ENCODE results near the gene ADAMTS17. TPM values are rescaled to one million over a fixed set of nuclear protein-coding genes. Genes with fewer than 3 reads are reported as not detected.

The ADAMTS17 gene
- total RNA-seq, 1 experiment from 2014 or later: 1.5 TPM

DNA sequence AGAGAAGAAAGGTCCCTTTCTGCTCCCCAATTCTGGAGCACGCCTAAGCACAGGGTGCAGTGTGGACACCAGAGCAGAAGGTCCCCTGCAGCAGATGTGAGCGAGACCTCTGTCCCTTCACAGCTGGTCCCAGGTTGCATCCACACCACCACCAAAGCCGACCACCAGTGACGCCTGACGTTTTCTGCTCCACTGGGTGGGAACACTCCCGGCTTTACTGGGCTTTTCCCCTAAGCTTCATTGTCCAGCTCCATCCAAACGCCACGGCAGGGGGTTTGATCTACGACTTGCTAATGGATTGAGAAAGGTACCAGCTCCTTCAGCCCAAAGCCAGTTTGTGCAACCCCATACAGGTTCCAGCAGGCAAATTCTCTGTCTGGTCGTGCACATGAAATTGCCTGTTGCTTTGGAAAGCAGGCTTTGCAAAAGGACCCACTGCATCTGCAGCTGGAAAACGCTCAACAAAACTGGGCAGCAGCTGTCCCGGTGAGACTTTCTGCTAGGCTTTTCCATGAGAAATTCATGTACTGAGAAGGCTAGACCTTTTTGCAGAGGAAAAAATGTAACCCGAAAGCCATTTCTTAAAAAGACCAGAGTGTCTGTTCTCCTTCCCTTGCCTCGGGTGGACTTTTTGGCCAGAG, 31.1 kb downstream of the ADAMTS17 start:
- ChIA-PET CTCF (no interaction called here), POLR2A (no interaction called here)
- Mint-ChIP-seq H3K27me3 (ENCODE audit: insufficient read depth, unreplicated experiment) (peaks cover 7% of the 10 kb centered on the region), H3K27ac (ENCODE audit: unreplicated experiment) (no peak overlapping the region), H3K9me3 (ENCODE audit: unreplicated experiment) (peaks cover 13% of the 10 kb centered on the region), H3K36me3 (ENCODE audit: insufficient read depth, unreplicated experiment) (no peaks in the 10 kb centered on the region), H3K4me1 (ENCODE audit: low read depth, unreplicated experiment) (no peaks in the 10 kb centered on the region), H3K4me3 (ENCODE audit: unreplicated experiment) (no peak overlapping the region)
- no peak for DNase-seq
- H3K4me1 ChIP-seq: no peaks in the 10 kb centered on the region
- H3K36me3 ChIP-seq (ENCODE audit: control insufficient read depth, insufficient read depth, low read length): no peaks in the 10 kb centered on the region
- no peak overlapping the region for H3K4me3 ChIP-seq (ENCODE audit: low read depth, low read length)
- no TSS peak for BruUV-seq (replicated peaks)
- no peaks in the 10 kb centered on the region for H3K27me3 ChIP-seq (replicated peaks; ENCODE audit: control insufficient read depth, insufficient read depth, low read length)
- TF ChIP-seq, protein P1, sequence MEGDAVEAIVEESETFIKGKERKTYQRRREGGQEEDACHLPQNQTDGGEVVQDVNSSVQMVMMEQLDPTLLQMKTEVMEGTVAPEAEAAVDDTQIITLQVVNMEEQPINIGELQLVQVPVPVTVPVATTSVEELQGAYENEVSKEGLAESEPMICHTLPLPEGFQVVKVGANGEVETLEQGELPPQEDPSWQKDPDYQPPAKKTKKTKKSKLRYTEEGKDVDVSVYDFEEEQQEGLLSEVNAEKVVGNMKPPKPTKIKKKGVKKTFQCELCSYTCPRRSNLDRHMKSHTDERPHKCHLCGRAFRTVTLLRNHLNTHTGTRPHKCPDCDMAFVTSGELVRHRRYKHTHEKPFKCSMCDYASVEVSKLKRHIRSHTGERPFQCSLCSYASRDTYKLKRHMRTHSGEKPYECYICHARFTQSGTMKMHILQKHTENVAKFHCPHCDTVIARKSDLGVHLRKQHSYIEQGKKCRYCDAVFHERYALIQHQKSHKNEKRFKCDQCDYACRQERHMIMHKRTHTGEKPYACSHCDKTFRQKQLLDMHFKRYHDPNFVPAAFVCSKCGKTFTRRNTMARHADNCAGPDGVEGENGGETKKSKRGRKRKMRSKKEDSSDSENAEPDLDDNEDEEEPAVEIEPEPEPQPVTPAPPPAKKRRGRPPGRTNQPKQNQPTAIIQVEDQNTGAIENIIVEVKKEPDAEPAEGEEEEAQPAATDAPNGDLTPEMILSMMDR (IDR thresholded peaks at IDR 0.05; ENCODE audit: insufficient read depth in 1 of 2, low read depth in 1 of 2, low read length in 1 of 2, severe bottlenecking in 1 of 2, unreplicated experiment in 1 of 2): no peak
- H3K9me3 ChIP-seq: no peaks in the 10 kb centered on the region
- intact Hi-C loops (cut with micrococcal nuclease; ENCODE audit: unreplicated experiment): no loop called here

DNA sequence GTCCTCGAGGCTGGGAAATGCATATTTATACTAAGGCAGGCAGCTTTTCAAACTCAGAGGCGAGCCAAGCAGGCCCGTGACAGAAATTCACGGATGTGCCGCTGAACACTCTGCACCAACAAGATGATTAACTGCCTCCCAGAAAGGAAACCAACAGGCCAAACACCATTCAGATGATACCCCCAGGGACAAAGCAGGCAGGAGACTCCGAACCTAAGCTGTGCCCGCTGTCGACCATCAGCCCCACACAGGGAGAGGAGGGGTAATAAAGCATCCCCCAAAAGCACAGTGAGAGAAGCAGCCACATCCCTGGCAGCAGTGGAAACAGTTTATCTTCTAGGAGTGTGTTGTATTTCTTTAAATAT, 31.8 kb downstream of the ADAMTS17 start:
- intact Hi-C loops (cut with micrococcal nuclease; ENCODE audit: unreplicated experiment): no loop called here
- Mint-ChIP-seq H3K36me3 (ENCODE audit: insufficient read depth, unreplicated experiment) (no peaks in the 10 kb centered on the region), H3K9me3 (ENCODE audit: unreplicated experiment) (peaks cover 13% of the 10 kb centered on the region), H3K4me1 (ENCODE audit: low read depth, unreplicated experiment) (no peaks in the 10 kb centered on the region), H3K27me3 (ENCODE audit: insufficient read depth, unreplicated experiment) (peaks cover 7% of the 10 kb centered on the region), H3K4me3 (ENCODE audit: unreplicated experiment) (no peak overlapping the region), H3K27ac (ENCODE audit: unreplicated experiment) (no peak overlapping the region)
- BruUV-seq (replicated peaks): no TSS peak
- no peaks in the 10 kb centered on the region for H3K4me1 ChIP-seq
- TF ChIP-seq, protein P1 (IDR thresholded peaks at IDR 0.05; ENCODE audit: insufficient read depth in 1 of 2, low read depth in 1 of 2, low read length in 1 of 2, severe bottlenecking in 1 of 2, unreplicated experiment in 1 of 2): no peak
- POLR2A ChIA-PET: no interaction called here
- DNase-seq: no peak
- H3K4me3 ChIP-seq (ENCODE audit: low read depth, low read length): no peak overlapping the region
- CTCF ChIA-PET: no interaction called here
- no peaks in the 10 kb centered on the region for H3K27me3 ChIP-seq (replicated peaks; ENCODE audit: control insufficient read depth, insufficient read depth, low read length)
- no peaks in the 10 kb centered on the region for H3K9me3 ChIP-seq
- no peaks in the 10 kb centered on the region for H3K36me3 ChIP-seq (ENCODE audit: control insufficient read depth, insufficient read depth, low read length)

DNA sequence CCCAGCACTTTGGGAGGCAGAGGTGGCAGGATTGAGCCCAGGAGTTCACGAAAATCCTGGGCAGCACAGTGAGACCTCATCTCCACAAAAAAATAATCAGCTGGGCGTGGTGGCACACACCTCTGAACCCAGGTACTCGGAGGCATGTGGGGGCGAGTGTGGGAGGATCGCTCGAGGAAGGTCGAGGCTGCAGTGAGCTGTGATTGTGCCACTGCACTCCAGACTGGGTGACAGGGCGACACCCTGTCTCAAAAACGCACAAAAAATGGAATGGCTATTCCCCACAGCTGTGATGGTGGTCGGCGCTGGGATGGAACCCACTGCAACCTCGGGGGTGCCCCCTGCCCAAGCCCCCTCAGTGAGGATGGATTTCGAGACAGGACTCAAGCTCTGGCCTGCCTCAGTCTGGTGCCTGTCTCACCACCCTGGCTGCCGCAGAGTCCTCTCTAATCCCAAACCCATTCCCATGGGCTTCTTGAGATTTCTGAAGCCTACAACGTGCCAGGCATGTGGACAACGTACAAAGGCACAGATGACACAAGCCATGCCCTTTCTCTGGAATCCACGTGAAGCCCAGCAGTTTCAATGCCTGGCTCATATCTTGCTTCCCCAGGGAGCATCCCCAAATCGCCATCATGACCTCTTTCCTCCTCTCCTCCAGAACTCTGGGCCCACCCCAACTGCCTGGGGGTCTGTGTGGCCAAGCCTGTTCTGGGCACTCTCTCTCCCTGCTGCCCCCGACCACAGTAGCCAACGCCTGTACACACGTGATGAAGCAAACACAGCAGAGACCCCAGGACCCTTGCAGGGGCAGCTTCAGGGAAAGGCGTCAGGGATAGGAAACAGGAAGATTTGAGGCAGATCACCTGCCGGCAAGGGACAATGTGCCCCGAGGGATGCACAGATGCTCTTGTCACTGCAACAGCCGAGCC, 32.4 kb downstream of the ADAMTS17 start:
- DNase-seq: no peak
- H3K4me3 Mint-ChIP-seq (ENCODE audit: unreplicated experiment): no peak overlapping the region
- no peaks in the 10 kb centered on the region for H3K36me3 Mint-ChIP-seq (ENCODE audit: insufficient read depth, unreplicated experiment)
- H3K9me3 ChIP-seq: no peaks in the 10 kb centered on the region
- no peaks in the 10 kb centered on the region for H3K36me3 ChIP-seq (ENCODE audit: control insufficient read depth, insufficient read depth, low read length)
- peaks cover 18% of the 10 kb centered on the region for H3K9me3 Mint-ChIP-seq (ENCODE audit: unreplicated experiment)
- peaks cover 3% of the 10 kb centered on the region for H3K27me3 Mint-ChIP-seq (ENCODE audit: insufficient read depth, unreplicated experiment)
- H3K4me1 ChIP-seq: no peaks in the 10 kb centered on the region
- TF ChIP-seq, protein P1 (IDR thresholded peaks at IDR 0.05; ENCODE audit: insufficient read depth in 1 of 2, low read depth in 1 of 2, low read length in 1 of 2, severe bottlenecking in 1 of 2, unreplicated experiment in 1 of 2): no peak
- H3K27ac Mint-ChIP-seq (ENCODE audit: unreplicated experiment): no peak overlapping the region
- H3K27me3 ChIP-seq (replicated peaks; ENCODE audit: control insufficient read depth, insufficient read depth, low read length): no peaks in the 10 kb centered on the region
- CTCF ChIA-PET: no interaction called here
- no TSS peak for BruUV-seq (replicated peaks)
- POLR2A ChIA-PET: no interaction called here
- no peaks in the 10 kb centered on the region for H3K4me1 Mint-ChIP-seq (ENCODE audit: low read depth, unreplicated experiment)
- no peak overlapping the region for H3K4me3 ChIP-seq (ENCODE audit: low read depth, low read length)
- intact Hi-C loops (cut with micrococcal nuclease; ENCODE audit: unreplicated experiment): no loop called here
